ENCODE data around the gene TMTC1. TPM values are rescaled to one million over a fixed set of nuclear protein-coding genes. Genes with fewer than 3 reads are reported as not detected.

The TMTC1 gene
- total and polyA plus RNA-seq, 2 of the 8 experiments (the other 6 are each of a cell fraction or from before 2014, with no cell fraction given), result 15.4 to 20.8 TPM

DNA sequence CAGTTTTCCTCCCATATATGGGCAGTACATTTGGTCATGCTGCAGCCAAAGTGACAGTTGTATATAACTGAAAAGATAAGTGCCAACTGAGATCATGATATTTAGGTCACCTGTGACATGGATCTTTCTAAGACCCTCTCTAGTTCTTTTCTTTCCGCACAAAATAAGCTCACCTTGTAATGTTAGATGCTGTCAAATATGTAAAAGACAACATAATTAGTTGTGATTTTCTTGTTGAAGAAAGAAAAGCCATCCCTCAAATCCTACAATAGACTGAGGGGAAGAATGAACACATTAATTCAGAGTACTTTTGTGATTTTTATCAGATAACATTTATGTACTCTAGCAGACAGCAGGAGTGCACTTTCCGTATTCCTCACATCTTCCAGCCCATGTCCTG, 323.7 kb downstream of the TMTC1 start (continued):
- TF ChIP-seq EP300 (IDR thresholded peaks at IDR 0.05; ENCODE audit: borderline replicate concordance in 1 of 2, low read depth in 2 of 2, low read length in 2 of 2) (no peak), RBBP5 (IDR thresholded peaks at IDR 0.05; ENCODE audit: borderline replicate concordance, low read depth, low read length) (no peak), MAFK (IDR thresholded peaks at IDR 0.05; ENCODE audit: low read depth, low read length) (no peak), ATF3 (IDR thresholded peaks at IDR 0.05; ENCODE audit: insufficient read depth, low read depth, low read length) (no peak)
